Measurements from ENCODE around the gene FGF22.
"Not testable (repeated sequence)": the region's sequence is repeated elsewhere in the genome, so short reads cannot be mapped to it uniquely, and the experiment has no call there.

FGF22 gene

GRCh38 chr19:661427-662196 is 21.9 kb downstream of the FGF22 start:
- FAIRE-seq, result no peak

- no peak for FAIRE-seq
Observed at GRCh38 chr19:662207-662961, 22.7 kb downstream of the FGF22 start.

- FAIRE-seq, result no peak
Observed at GRCh38 chr19:662962-663681, 23.4 kb downstream of the FGF22 start, which contains the start of gene RNF126. Gene RNF126, minus strand, starts transcription at chr19:663214. Its CDS starts 93 bp downstream, at chr19:663121.

- no peak for FAIRE-seq
Observed at GRCh38 chr19:663682-664117, 24.0 kb downstream of the FGF22 start.

GRCh38 chr19:664913-665443 is 25.3 kb downstream of the FGF22 start:
- no peak for FAIRE-seq

GRCh38 chr19:666985-667573 is 27.4 kb downstream of the FGF22 start:
- not testable (repeated sequence) for FAIRE-seq

- not testable (repeated sequence) for FAIRE-seq
Observed at GRCh38 chr19:668675-669434, 29.2 kb downstream of the FGF22 start.

GRCh38 chr19:670609-671075 is 31.0 kb downstream of the FGF22 start:
- FAIRE-seq, result no peak

GRCh38 chr19:674282-675151 is 34.8 kb downstream of the FGF22 start:
- FAIRE-seq, result no peak

- no peak for FAIRE-seq
Observed at GRCh38 chr19:676007-676338, 36.3 kb downstream of the FGF22 start.

GRCh38 chr19:676339-677105 is 36.8 kb downstream of the FGF22 start, which contains the start of gene FSTL3:
Gene FSTL3, plus strand, starts transcription at chr19:676392. Its CDS starts 32 bp downstream, at chr19:676424.
- no peak for FAIRE-seq

GRCh38 chr19:677201-677600 is 37.5 kb downstream of the FGF22 start:
- no peak for FAIRE-seq

GRCh38 chr19:677601-678436 is 38.1 kb downstream of the FGF22 start:
- FAIRE-seq, result no peak

GRCh38 chr19:678791-679388 is 39.2 kb downstream of the FGF22 start:
- FAIRE-seq, result no peak

GRCh38 chr19:679418-680286 is 40.0 kb downstream of the FGF22 start:
- FAIRE-seq, result no peak

- FAIRE-seq, result no peak
Observed at GRCh38 chr19:680287-681028, 40.8 kb downstream of the FGF22 start.
